Panc1 (cell line): ENCODE measurements around the gene ATXN1.
"Not testable (repeated sequence)": the region's sequence is repeated elsewhere in the genome, so short reads cannot be mapped to it uniquely, and the experiment has no call there.

Experiments used
- POLR2AphosphoS5 ChIP-seq: IDR thresholded peaks from 2 replicates; pipeline ENCODE4 v1.6.1; 2012; ENCODE audit warnings: mild to moderate bottlenecking, low read depth, low read length, moderate library complexity
- SIN3A ChIP-seq: IDR thresholded peaks from 2 replicates; pipeline ENCODE4 v1.6.1; 2012; ENCODE audit warnings: low read depth, mild to moderate bottlenecking, low read length, moderate library complexity, borderline replicate concordance; ENCODE audit not compliant: insufficient read depth
- TF ChIP-seq, protein P1 (sequence below): fragments of 450-650 bp; IDR thresholded peaks from 2 replicates; pipeline ENCODE4 v1.5.1; 2017; ENCODE audit warnings: mild to moderate bottlenecking

GRCh38 chr6:16628580-16628979 is 132.7 kb downstream of the ATXN1 start:
- TF ChIP-seq, protein P1, sequence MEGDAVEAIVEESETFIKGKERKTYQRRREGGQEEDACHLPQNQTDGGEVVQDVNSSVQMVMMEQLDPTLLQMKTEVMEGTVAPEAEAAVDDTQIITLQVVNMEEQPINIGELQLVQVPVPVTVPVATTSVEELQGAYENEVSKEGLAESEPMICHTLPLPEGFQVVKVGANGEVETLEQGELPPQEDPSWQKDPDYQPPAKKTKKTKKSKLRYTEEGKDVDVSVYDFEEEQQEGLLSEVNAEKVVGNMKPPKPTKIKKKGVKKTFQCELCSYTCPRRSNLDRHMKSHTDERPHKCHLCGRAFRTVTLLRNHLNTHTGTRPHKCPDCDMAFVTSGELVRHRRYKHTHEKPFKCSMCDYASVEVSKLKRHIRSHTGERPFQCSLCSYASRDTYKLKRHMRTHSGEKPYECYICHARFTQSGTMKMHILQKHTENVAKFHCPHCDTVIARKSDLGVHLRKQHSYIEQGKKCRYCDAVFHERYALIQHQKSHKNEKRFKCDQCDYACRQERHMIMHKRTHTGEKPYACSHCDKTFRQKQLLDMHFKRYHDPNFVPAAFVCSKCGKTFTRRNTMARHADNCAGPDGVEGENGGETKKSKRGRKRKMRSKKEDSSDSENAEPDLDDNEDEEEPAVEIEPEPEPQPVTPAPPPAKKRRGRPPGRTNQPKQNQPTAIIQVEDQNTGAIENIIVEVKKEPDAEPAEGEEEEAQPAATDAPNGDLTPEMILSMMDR = not testable (repeated sequence)
- TF ChIP-seq POLR2AphosphoS5, SIN3A: not testable (repeated sequence)
